OCI-LY1 (cell line): ENCODE measurements around the gene CCDC142.

Experiments used
- H2AFZ ChIP-seq: fragments of 200-600 bp; sonication (generic), shearing (Covaris generic); 2 replicates; pipeline ENCODE4 v1.6.0; 2014; ENCODE audit warnings: antibody characterized with exemption, mild to moderate bottlenecking, low read length
- H3F3A ChIP-seq: fragments of 200-600 bp; sonication (generic), shearing (Covaris generic); 2 replicates; pipeline ENCODE4 v1.6.0; 2014; ENCODE audit warnings: mild to moderate bottlenecking, antibody characterized with exemption, low read length, moderate library complexity; ENCODE audit not compliant: insufficient read depth
- H3K27ac ChIP-seq: fragments of 200-600 bp; sonication (generic); 2 replicates; pipeline ENCODE4 v1.5.1; 2014; ENCODE audit warnings: low read length, mixed run types, mild to moderate bottlenecking, low read depth; ENCODE audit not compliant: poor library complexity, severe bottlenecking
- H3K27me3 ChIP-seq: fragments of 200-600 bp; sonication (generic); 2 replicates; pipeline ENCODE4 v1.6.0; 2014; ENCODE audit warnings: antibody characterized with exemption, mild to moderate bottlenecking, low read length, moderate library complexity; ENCODE audit not compliant: insufficient read depth
- H3K36me3 ChIP-seq: fragments of 200-600 bp; sonication (generic); 2 replicates; pipeline ENCODE4 v1.6.1; 2014; ENCODE audit warnings: mild to moderate bottlenecking, antibody characterized with exemption, low read length, moderate library complexity, mixed read lengths; ENCODE audit not compliant: insufficient read depth
- H3K4me1 ChIP-seq: fragments of 200-600 bp; sonication (generic); 2 replicates; pipeline ENCODE4 v1.5.1; 2014; ENCODE audit warnings: mild to moderate bottlenecking, low read length, moderate library complexity; ENCODE audit not compliant: insufficient read depth, severe bottlenecking
- H3K4me2 ChIP-seq: fragments of 200-600 bp; sonication (generic), shearing (Covaris generic); 2 replicates; pipeline ENCODE4 v1.6.1; 2014; ENCODE audit warnings: low read length
- H3K4me3 ChIP-seq: fragments of 200-600 bp; sonication (generic); 2 replicates; pipeline ENCODE4 v1.5.1; 2014; ENCODE audit warnings: low read length, low read depth, mild to moderate bottlenecking, mixed read lengths; ENCODE audit not compliant: poor library complexity, severe bottlenecking
- H3K79me2 ChIP-seq: fragments of 200-600 bp; shearing (Covaris generic); 2 replicates; pipeline ENCODE4 v1.6.1; 2016; ENCODE audit warnings: mixed run types, low read length, mixed read lengths; ENCODE audit not compliant: insufficient read depth
- H3K9ac ChIP-seq: fragments of 200-600 bp; sonication (generic), shearing (Covaris generic); 2 replicates; pipeline ENCODE4 v1.6.1; 2014; ENCODE audit warnings: mild to moderate bottlenecking, low read length, mixed read lengths
- H3K9me2 ChIP-seq: fragments of 200-600 bp; sonication (generic), shearing (Covaris generic); 2 replicates; pipeline ENCODE4 v1.6.1; 2014; ENCODE audit warnings: low read depth, mild to moderate bottlenecking, low read length, mixed read lengths
- H3K9me3 ChIP-seq: fragments of 200-600 bp; shearing (Covaris generic); 2 replicates; pipeline ENCODE4 v1.6.1; 2014; ENCODE audit warnings: low read length, mixed read lengths
- H4K20me1 ChIP-seq: fragments of 200-600 bp; sonication (generic), shearing (Covaris generic); 2 replicates; pipeline ENCODE4 v1.6.0; 2016; ENCODE audit warnings: mild to moderate bottlenecking, low read length; ENCODE audit not compliant: insufficient read depth
- CTCF ChIP-seq: fragments of 200-600 bp; sonication (generic), shearing (Covaris generic); IDR thresholded peaks from 2 replicates; pipeline ENCODE4 v1.5.1; 2017; ENCODE audit warnings: mild to moderate bottlenecking, antibody characterized with exemption, low read length, moderate library complexity, mixed read lengths
- EZH2 ChIP-seq: fragments of 200-600 bp; sonication (generic), shearing (Covaris generic); IDR thresholded peaks from 2 replicates; pipeline ENCODE4 v1.8.0; 2017; ENCODE audit warnings: borderline replicate concordance, mixed run types, mild to moderate bottlenecking, antibody characterized with exemption, low read length, moderate library complexity, mixed read lengths

CCDC142 gene

GRCh38 chr2:74426181-74426758 lies 56.5 kb downstream of the CCDC142 start:
- no peaks in the 10 kb centered on the region for H3K79me2 ChIP-seq
- TF ChIP-seq EZH2 (no peak), CTCF (no peak)
- H2AFZ ChIP-seq, result no peak overlapping the region
- no peak overlapping the region for H3K4me2 ChIP-seq
- H3K9ac ChIP-seq, result no peak overlapping the region
- no peaks in the 10 kb centered on the region for H3K36me3 ChIP-seq
- no peaks in the 10 kb centered on the region for H4K20me1 ChIP-seq
- H3K4me3 ChIP-seq, result no peak overlapping the region
- no peak overlapping the region for H3K27ac ChIP-seq
- no peaks in the 10 kb centered on the region for H3K9me3 ChIP-seq
- H3K27me3 ChIP-seq, result no peaks in the 10 kb centered on the region
- H3F3A ChIP-seq, result no peaks in the 10 kb centered on the region
- H3K9me2 ChIP-seq, result no peaks in the 10 kb centered on the region
- H3K4me1 ChIP-seq, result peaks cover under 1% of the 10 kb centered on the region

- no peaks in the 10 kb centered on the region for H4K20me1 ChIP-seq
- no peaks in the 10 kb centered on the region for H3K79me2 ChIP-seq
- H3K27me3 ChIP-seq, result no peaks in the 10 kb centered on the region
- no peak overlapping the region for H3K4me2 ChIP-seq
- no peak overlapping the region for H3K27ac ChIP-seq
- no peaks in the 10 kb centered on the region for H3F3A ChIP-seq
- no peak overlapping the region for H3K4me3 ChIP-seq
- no peaks in the 10 kb centered on the region for H3K9me3 ChIP-seq
- TF ChIP-seq CTCF (no peak), EZH2 (no peak)
- no peaks in the 10 kb centered on the region for H3K9me2 ChIP-seq
- no peaks in the 10 kb centered on the region for H3K36me3 ChIP-seq
- no peak overlapping the region for H3K9ac ChIP-seq
- H3K4me1 ChIP-seq, result peaks cover 8% of the 10 kb centered on the region
- H2AFZ ChIP-seq, result no peak overlapping the region
Measured at GRCh38 chr2:74425523-74425922, 57.3 kb downstream of the CCDC142 start.

GRCh38 chr2:74424995-74425406 lies 57.8 kb downstream of the CCDC142 start:
- no peaks in the 10 kb centered on the region for H3K9me3 ChIP-seq
- no peaks in the 10 kb centered on the region for H3F3A ChIP-seq
- H3K4me3 ChIP-seq, result no peak overlapping the region
- H3K27me3 ChIP-seq, result no peaks in the 10 kb centered on the region
- H3K4me2 ChIP-seq, result no peak overlapping the region
- H3K9me2 ChIP-seq, result no peaks in the 10 kb centered on the region
- H3K36me3 ChIP-seq, result no peaks in the 10 kb centered on the region
- H3K9ac ChIP-seq, result no peak overlapping the region
- no peak for TF ChIP-seq EZH2
- no peak for TF ChIP-seq CTCF
- H3K79me2 ChIP-seq, result no peaks in the 10 kb centered on the region
- peaks cover 13% of the 10 kb centered on the region for H3K4me1 ChIP-seq
- no peaks in the 10 kb centered on the region for H4K20me1 ChIP-seq
- H2AFZ ChIP-seq, result no peak overlapping the region
- no peak overlapping the region for H3K27ac ChIP-seq
